Measurements from ENCODE around the gene GASK1A. TPM values are rescaled to one million over a fixed set of nuclear protein-coding genes. Genes with fewer than 3 reads are reported as not detected.

The GASK1A gene
- total and polyA plus RNA-seq, 4 donors, result 0.79 to 22.8 (median 4.6) TPM

Other genes starting within 250 kb of the GASK1A start
- 1 to 10 TPM in 1 of 2 donors, under 1 TPM in 1; 0.42 to 2.3 TPM for gene CCDC13, start 206.1 kb upstream of the GASK1A start, total RNA-seq
- gene CCDC13, start 206.1 kb upstream of the GASK1A start, polyA plus RNA-seq, result 1 to 10 TPM in 1 of 2 donors, under 1 TPM in 1; 0.69 to 1.4 TPM
- gene HIGD1A, start 174.8 kb upstream of the GASK1A start, total RNA-seq, result 100 to 1,000 TPM; 117 to 234 TPM
- gene HIGD1A, start 174.8 kb upstream of the GASK1A start, polyA plus RNA-seq, result 100 to 1,000 TPM; 256 TPM
- 10 to 100 TPM; 12.5 to 19.3 TPM for gene ACKR2, start 169.9 kb upstream of the GASK1A start, total RNA-seq
- gene ACKR2, start 169.9 kb upstream of the GASK1A start, polyA plus RNA-seq, result 1 to 10 TPM; 7.3 to 9.2 TPM
- gene CYP8B1, start 103.4 kb upstream of the GASK1A start, total RNA-seq, result 100 to 1,000 TPM in 1 of 2 donors, 10 to 100 TPM in 1; 21.2 to 490 TPM
- 100 to 1,000 TPM; 218 to 229 TPM for gene CYP8B1, start 103.4 kb upstream of the GASK1A start, polyA plus RNA-seq
- gene ZNF662, start 73.2 kb upstream of the GASK1A start, total RNA-seq, result 1 to 10 TPM; 2.8 to 3.9 TPM
- 1 to 10 TPM; 2.2 to 2.5 TPM for gene ZNF662, start 73.2 kb upstream of the GASK1A start, polyA plus RNA-seq
- gene POMGNT2, start 126.8 kb downstream of the GASK1A start, total RNA-seq, result 1 to 10 TPM; 5.8 to 6.6 TPM
- gene POMGNT2, start 126.8 kb downstream of the GASK1A start, polyA plus RNA-seq, result 1 to 10 TPM; 6.4 to 6.5 TPM